ENCODE data around the gene TTC32. TPM values are rescaled to one million over a fixed set of nuclear protein-coding genes. Genes with fewer than 3 reads are reported as not detected.

The TTC32 gene
- total RNA-seq, 1 donor from 2014 or later, result 4.2 TPM

- H3K27ac ChIP-seq (ENCODE audit: low read depth, low read length), result no peak overlapping the region
- no peaks in the 10 kb centered on the region for H3K27me3 ChIP-seq (ENCODE audit: insufficient read depth, low read length)
- Mint-ChIP-seq H3K4me3 (ENCODE audit: unreplicated experiment) (no peak overlapping the region), H3K9me3 (ENCODE audit: unreplicated experiment) (peaks cover 6% of the 10 kb centered on the region), H3K27me3 (ENCODE audit: low read depth, unreplicated experiment) (peaks cover 15% of the 10 kb centered on the region), H3K36me3 (ENCODE audit: low read depth, unreplicated experiment) (no peaks in the 10 kb centered on the region), H3K4me1 (ENCODE audit: low read depth, unreplicated experiment) (no peaks in the 10 kb centered on the region), H3K27ac (ENCODE audit: unreplicated experiment) (no peak overlapping the region)
- no peaks in the 10 kb centered on the region for H3K4me1 ChIP-seq (ENCODE audit: insufficient read depth, low read length)
- H4K20me1 ChIP-seq (ENCODE audit: insufficient read depth, low read length), result no peaks in the 10 kb centered on the region
- H3K9me3 ChIP-seq (ENCODE audit: insufficient read depth, low read depth, low read length), result no peaks in the 10 kb centered on the region
- H2AFZ ChIP-seq (ENCODE audit: low read depth, low read length), result no peak overlapping the region
- no peak overlapping the region for H3K4me3 ChIP-seq (ENCODE audit: insufficient read depth, low read depth, low read length)
- no peak for FAIRE-seq
- no peak overlapping the region for H3K4me2 ChIP-seq (ENCODE audit: low read length)
- no peak overlapping the region for H3K9ac ChIP-seq (ENCODE audit: low read length)
- no peaks in the 10 kb centered on the region for H3K79me2 ChIP-seq (ENCODE audit: insufficient read depth, low read length)
- no peaks in the 10 kb centered on the region for H3K36me3 ChIP-seq (ENCODE audit: insufficient read depth, low read length)
- TF ChIP-seq CTCF (IDR thresholded peaks at IDR 0.05; ENCODE audit: insufficient read depth, low read depth, low read length), result no peak
- no peak for TF ChIP-seq EZH2 (IDR thresholded peaks at IDR 0.05; ENCODE audit: insufficient read depth, low read length)
- DNase-seq (ENCODE audit: low read depth), result no peak
Measured at GRCh38 chr2:19850056-19851050, 51.4 kb downstream of the TTC32 start.

GRCh38 chr2:19848952-19849351 lies 52.8 kb downstream of the TTC32 start:
- Histone ChIP-seq H3K9me3 (ENCODE audit: insufficient read depth, low read depth, low read length) (no peaks in the 10 kb centered on the region), H3K79me2 (ENCODE audit: insufficient read depth, low read length) (no peaks in the 10 kb centered on the region), H3K4me2 (ENCODE audit: low read length) (no peak overlapping the region), H3K27ac (ENCODE audit: low read depth, low read length) (no peak overlapping the region), H2AFZ (ENCODE audit: low read depth, low read length) (no peak overlapping the region), H3K4me1 (ENCODE audit: insufficient read depth, low read length) (no peaks in the 10 kb centered on the region), H3K36me3 (ENCODE audit: insufficient read depth, low read length) (no peaks in the 10 kb centered on the region), H4K20me1 (ENCODE audit: insufficient read depth, low read length) (no peaks in the 10 kb centered on the region), H3K27me3 (ENCODE audit: insufficient read depth, low read length) (no peaks in the 10 kb centered on the region), H3K9ac (ENCODE audit: low read length) (no peak overlapping the region), H3K4me3 (ENCODE audit: insufficient read depth, low read depth, low read length) (no peak overlapping the region)
- peaks cover 22% of the 10 kb centered on the region for H3K27me3 Mint-ChIP-seq (ENCODE audit: low read depth, unreplicated experiment)
- no peak for DNase-seq (ENCODE audit: low read depth)
- H3K4me3 Mint-ChIP-seq (ENCODE audit: unreplicated experiment), result no peak overlapping the region
- no peaks in the 10 kb centered on the region for H3K4me1 Mint-ChIP-seq (ENCODE audit: low read depth, unreplicated experiment)
- H3K9me3 Mint-ChIP-seq (ENCODE audit: unreplicated experiment), result peaks cover 6% of the 10 kb centered on the region
- TF ChIP-seq EZH2 (IDR thresholded peaks at IDR 0.05; ENCODE audit: insufficient read depth, low read length) (no peak), CTCF (IDR thresholded peaks at IDR 0.05; ENCODE audit: insufficient read depth, low read depth, low read length) (no peak)
- no peak for FAIRE-seq
- no peak overlapping the region for H3K27ac Mint-ChIP-seq (ENCODE audit: unreplicated experiment)
- no peaks in the 10 kb centered on the region for H3K36me3 Mint-ChIP-seq (ENCODE audit: low read depth, unreplicated experiment)

Data from astrocyte (in vitro differentiated cells and primary cell).